Right lobe of liver (tissue), 6 donors: ENCODE results near the gene RAB11FIP4. TPM values are rescaled to one million over a fixed set of nuclear protein-coding genes. Genes with fewer than 3 reads are reported as not detected.
"Not testable (repeated sequence)": the region's sequence is repeated elsewhere in the genome, so short reads cannot be mapped to it uniquely, and the experiment has no call there.

ENCODE experiments used
- ATAC-seq, 4 donors: fragments of 200-7000 bp; cut with Tn5 transposase; one replicate each; pipeline ENCODE4 v1.9.1; 2020; ENCODE audit warnings: mild to moderate bottlenecking in 4 of 4, moderate library complexity in 4 of 4
- DNase-seq, 3 donors: peaks; one replicate each; pipeline ENCODE4 v3.0.0-alpha.2; 2020
- H3K27ac ChIP-seq, 3 donors: fragments of 200-600 bp; one replicate each; pipeline ENCODE4 v1.8.0; 2022
- H3K27me3 ChIP-seq, 2 donors: fragments of 200-600 bp; one replicate each; pipeline ENCODE4 v1.8.0; 2022
- H3K36me3 ChIP-seq, 4 donors: fragments of 200-600 bp; sonication (generic) in 1 of 4; one replicate each; pipeline versions ENCODE4 v1.5.1 to v1.8.0; 2017 to 2022; ENCODE audit warnings: control low read depth in 1 of 4
- H3K4me1 ChIP-seq, 4 donors: fragments of 200-600 bp; sonication (generic) in 1 of 4; one replicate each; pipeline versions ENCODE4 v1.5.1 to v1.8.0; 2017 to 2022; ENCODE audit warnings: control low read depth in 1 of 4
- H3K4me3 ChIP-seq, 3 donors: fragments of 200-600 bp; one replicate each; pipeline ENCODE4 v1.8.0; 2022
- H3K9me3 ChIP-seq, 4 donors: fragments of 200-600 bp; sonication (generic) in 1 of 4; one replicate each; pipeline versions ENCODE4 v1.5.1 to v1.8.0; 2017 to 2022; ENCODE audit warnings: control low read depth in 1 of 4
- POLR2A ChIP-seq: fragments of 450-650 bp; IDR thresholded peaks from one replicate; pipeline ENCODE4 v1.6.1; 2017; ENCODE audit warnings: antibody characterized with exemption, mild to moderate bottlenecking
- WGBS: methylation state at CpG from one replicate; pipeline ENCODE4 v1.1.6; 2018; ENCODE audit warnings: low coverage, low lambda C conversion rate; ENCODE audit not compliant: insufficient coverage; ENCODE audit errors: missing lambda C conversion rate; 5-methylcytosine and 5-hydroxymethylcytosine counted together
- intact Hi-C, 2 donors: fragments of 100-400 bp; cut with DNase I; formaldehyde crosslinking; loops; one replicate each; pipeline versions ENCODE4 v1.11.2 to v1.14.1; 2022
- long read RNA-seq: library from polyadenylated mRNA; unstranded; transcript quantifications from one replicate; pipeline ENCODE4 v2.0.0, GENCODE V29; 2019
- total RNA-seq, 6 experiments: library from RNA; depleted of rRNA in 2 of 6; stranded (reverse); fragments of >200 nt in 2 of 6; fragmentation: NEBNext Ultra II Directional in 3 of 6; extraction: Animal tissue kit (Norgen Biotek cat#: 25700) in 3 of 6; gene quantifications; one replicate each; pipeline versions ENCODE4 v1.1.0 to v1.2.4, GENCODE V29; 2016 to 2023
- TF ChIP-seq, protein P1 (sequence below), 4 donors: fragments of 200-600 bp in 3 of 4; fragments of 450-650 bp in 1 of 4; IDR thresholded peaks; one replicate each; pipeline versions ENCODE4 v1.5.1 to v1.8.0; 2016 to 2022; ENCODE audit warnings: antibody characterized with exemption in 4 of 4, mild to moderate bottlenecking in 2 of 4
- donor health status: DM: no; HTN: yes; CAD: no.
- donor health status: DM: no; HTN: no; CAD: no.
- donor health status: DM: no; HTN: no; CAD: no.
- donor health status: DM: no; HTN: yes; CAD: no.
- donor health status: DM: no; HTN: yes; CAD: no.

The RAB11FIP4 gene, protein sequence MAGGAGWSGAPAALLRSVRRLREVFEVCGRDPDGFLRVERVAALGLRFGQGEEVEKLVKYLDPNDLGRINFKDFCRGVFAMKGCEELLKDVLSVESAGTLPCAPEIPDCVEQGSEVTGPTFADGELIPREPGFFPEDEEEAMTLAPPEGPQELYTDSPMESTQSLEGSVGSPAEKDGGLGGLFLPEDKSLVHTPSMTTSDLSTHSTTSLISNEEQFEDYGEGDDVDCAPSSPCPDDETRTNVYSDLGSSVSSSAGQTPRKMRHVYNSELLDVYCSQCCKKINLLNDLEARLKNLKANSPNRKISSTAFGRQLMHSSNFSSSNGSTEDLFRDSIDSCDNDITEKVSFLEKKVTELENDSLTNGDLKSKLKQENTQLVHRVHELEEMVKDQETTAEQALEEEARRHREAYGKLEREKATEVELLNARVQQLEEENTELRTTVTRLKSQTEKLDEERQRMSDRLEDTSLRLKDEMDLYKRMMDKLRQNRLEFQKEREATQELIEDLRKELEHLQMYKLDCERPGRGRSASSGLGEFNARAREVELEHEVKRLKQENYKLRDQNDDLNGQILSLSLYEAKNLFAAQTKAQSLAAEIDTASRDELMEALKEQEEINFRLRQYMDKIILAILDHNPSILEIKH
- 1 to 10 TPM; 3.5 to 6.6 (median 4.6) TPM for total RNA-seq
- long read RNA-seq = 0 reads

DNA sequence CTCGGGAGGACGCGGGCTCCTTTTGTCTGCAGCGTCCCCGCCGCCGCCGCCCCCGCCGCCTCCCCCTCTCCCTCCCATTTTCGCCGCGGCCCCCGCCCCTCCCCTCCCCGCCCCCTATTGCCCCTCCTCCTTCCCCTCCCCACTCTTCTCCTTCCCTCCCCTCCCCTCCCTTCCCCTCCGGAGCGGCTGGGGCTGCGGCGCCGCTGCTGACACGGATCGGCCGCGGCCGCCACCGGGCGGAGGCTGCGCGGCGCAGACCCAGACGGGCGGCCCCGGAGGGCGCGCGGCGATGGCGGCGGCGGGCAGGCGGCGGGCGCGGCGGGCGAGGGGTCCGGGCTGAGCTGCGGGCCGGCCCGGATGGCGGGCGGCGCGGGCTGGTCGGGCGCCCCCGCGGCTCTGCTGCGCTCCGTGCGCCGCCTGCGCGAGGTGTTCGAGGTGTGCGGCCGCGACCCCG is at the start of gene RAB11FIP4:
TSS of gene RAB11FIP4 (plus strand) at position 180 of the 454 bp plus-strand sequence. CDS start at position 358, 178 bp downstream.
- Histone ChIP-seq H3K9me3 (no peaks in the 10 kb centered on the region), H3K4me1 (peaks cover 0 to 5% (median 0%) of the 10 kb centered on the region in 4 donors), H3K36me3 (no peaks in the 10 kb centered on the region), H3K27me3 (no peaks in the 10 kb centered on the region), H3K4me3 (peak within 1 kb of the TSS in 2 of 3 donors; percentile 18 to 33), H3K27ac (no peak within 1 kb of the TSS)
- ATAC-seq (peak in 1 of 4 donors; percentile 24), DNase-seq (peak in 1 of 3 donors; percentile 32)
- 0% methylated on average over 6 of the region's 69 CpGs for WGBS
- no peak for TF ChIP-seq POLR2A
- TF ChIP-seq, protein P1, sequence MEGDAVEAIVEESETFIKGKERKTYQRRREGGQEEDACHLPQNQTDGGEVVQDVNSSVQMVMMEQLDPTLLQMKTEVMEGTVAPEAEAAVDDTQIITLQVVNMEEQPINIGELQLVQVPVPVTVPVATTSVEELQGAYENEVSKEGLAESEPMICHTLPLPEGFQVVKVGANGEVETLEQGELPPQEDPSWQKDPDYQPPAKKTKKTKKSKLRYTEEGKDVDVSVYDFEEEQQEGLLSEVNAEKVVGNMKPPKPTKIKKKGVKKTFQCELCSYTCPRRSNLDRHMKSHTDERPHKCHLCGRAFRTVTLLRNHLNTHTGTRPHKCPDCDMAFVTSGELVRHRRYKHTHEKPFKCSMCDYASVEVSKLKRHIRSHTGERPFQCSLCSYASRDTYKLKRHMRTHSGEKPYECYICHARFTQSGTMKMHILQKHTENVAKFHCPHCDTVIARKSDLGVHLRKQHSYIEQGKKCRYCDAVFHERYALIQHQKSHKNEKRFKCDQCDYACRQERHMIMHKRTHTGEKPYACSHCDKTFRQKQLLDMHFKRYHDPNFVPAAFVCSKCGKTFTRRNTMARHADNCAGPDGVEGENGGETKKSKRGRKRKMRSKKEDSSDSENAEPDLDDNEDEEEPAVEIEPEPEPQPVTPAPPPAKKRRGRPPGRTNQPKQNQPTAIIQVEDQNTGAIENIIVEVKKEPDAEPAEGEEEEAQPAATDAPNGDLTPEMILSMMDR (IDR thresholded peaks at IDR 0.05) = no peak
- intact Hi-C loops = loop anchor here in 1 of 2 donors (10.0 kb wide), 1 partner anchor 63 kb away; no protein-coding TSS in a partner anchor

DNA sequence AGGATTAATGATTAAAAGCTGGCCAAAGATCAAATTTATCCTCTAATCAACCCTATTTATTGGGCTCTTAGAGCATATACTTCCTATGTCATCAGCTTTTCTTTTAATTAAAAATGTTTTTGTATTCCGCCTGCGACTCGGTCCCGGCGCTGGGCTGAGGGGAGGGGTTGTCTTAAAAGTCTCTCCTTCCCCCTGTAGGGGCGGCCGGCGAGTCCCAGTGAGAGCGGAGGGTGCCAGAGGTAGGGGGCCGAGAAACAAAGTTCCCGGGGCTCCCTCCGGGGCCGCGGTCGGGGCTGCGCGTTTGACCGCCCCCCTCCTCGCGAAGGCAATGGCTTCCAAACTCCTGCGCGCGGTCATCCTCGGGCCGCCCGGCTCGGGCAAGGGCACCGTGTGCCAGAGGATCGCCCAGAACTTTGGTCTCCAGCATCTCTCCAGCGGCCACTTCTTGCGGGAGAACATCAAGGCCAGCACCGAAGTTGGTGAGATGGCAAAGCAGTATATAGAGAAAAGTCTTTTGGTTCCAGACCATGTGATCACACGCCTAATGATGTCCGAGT is 46.2 kb upstream of the RAB11FIP4 start:
- H3K27me3 ChIP-seq, H3K27ac ChIP-seq, H3K4me3 ChIP-seq, intact Hi-C loops, DNase-seq, H3K9me3 ChIP-seq, H3K4me1 ChIP-seq: not testable (repeated sequence)
- WGBS = 100% methylated on average over 6 of the region's 34 CpGs
- ATAC-seq = peak in 2 of 4 donors; percentile 17 to 46
- H3K36me3 ChIP-seq = peaks cover 0 to 15% (median 1%) of the 10 kb centered on the region in 4 donors

DNA sequence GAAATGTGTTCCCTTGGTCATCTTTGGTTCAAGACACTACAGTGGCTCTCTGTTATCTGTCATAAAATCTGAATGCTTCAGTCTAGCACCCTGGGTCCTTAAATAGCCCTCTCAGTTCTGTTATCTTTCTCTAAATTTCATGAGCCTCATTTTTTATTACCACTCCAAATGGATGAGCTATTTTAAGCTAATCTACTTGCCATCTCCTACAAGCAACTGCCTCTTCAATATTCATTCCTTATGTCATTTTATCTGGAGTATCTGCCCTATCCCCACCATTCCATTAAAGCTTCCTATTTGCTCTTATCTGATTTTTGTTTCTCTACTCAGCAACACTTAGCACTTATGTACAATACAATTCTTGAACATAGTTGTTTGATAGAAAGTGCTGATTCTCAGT is 42.0 kb upstream of the RAB11FIP4 start:
- no peak for ATAC-seq
- no peak overlapping the region for H3K27ac ChIP-seq
- no peaks in the 10 kb centered on the region for H3K4me1 ChIP-seq
- H3K9me3 ChIP-seq = no peaks in the 10 kb centered on the region
- TF ChIP-seq POLR2A = no peak
- TF ChIP-seq, protein P1 (IDR thresholded peaks at IDR 0.05) = no peak
- intact Hi-C loops = no loop called here
- no peak overlapping the region for H3K4me3 ChIP-seq
- H3K36me3 ChIP-seq = peaks cover 0 to 23% (median 3%) of the 10 kb centered on the region in 4 donors
- DNase-seq = no peak
- no peaks in the 10 kb centered on the region for H3K27me3 ChIP-seq

DNA sequence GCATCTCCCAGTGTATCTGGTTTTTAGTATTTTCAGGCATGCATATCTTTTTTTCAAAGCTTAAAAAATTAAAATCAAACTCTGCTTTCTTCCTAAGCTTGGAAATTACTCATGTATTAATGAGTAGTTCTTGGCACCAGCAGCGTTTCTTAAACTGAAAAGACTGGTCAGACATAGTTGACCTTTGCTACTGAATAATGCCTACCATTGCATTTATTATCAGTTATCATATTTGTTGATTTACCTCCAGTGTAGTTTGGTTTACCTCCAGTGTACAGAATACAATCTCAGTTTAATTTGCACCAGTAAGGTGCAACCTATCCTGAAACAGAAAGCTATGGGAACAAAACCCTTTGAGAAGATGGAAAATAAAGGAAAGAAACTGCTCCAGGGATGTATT is 35.5 kb upstream of the RAB11FIP4 start:
- Histone ChIP-seq H3K27ac (no peak overlapping the region), H3K4me1 (no peaks in the 10 kb centered on the region), H3K9me3 (no peaks in the 10 kb centered on the region), H3K4me3 (no peak overlapping the region), H3K36me3 (peaks cover 0 to 30% (median 10%) of the 10 kb centered on the region in 4 donors), H3K27me3 (no peaks in the 10 kb centered on the region)
- intact Hi-C loops = no loop called here
- ATAC-seq (no peak), DNase-seq (no peak)
- TF ChIP-seq, protein P1 (IDR thresholded peaks at IDR 0.05) = no peak
- no peak for TF ChIP-seq POLR2A
- 82% methylated on average over 1 of the region's 1 CpG for WGBS
